GM12892 (cell line): ENCODE measurements around the gene CACNA1C.

Experiments
- DNase-seq: peaks from one replicate; pipeline ENCODE4 v3.0.0; 2011; ENCODE audit not compliant: insufficient read length
- FAIRE-seq: peaks from 2 replicates; lab custom pipeline; 2011; peaks lifted over from hg19 to GRCh38; lab: Jason Lieb, UNC
- POLR2A ChIP-seq: IDR thresholded peaks from 2 replicates; pipeline ENCODE4 v1.6.1; 2011; ENCODE audit warnings: low read depth, low read length, control low read depth
- POLR2AphosphoS5 ChIP-seq: IDR thresholded peaks from 2 replicates; pipeline ENCODE4 v1.6.1; 2011; ENCODE audit warnings: low read depth, low read length, control low read depth
- TAF1 ChIP-seq: IDR thresholded peaks from 2 replicates; pipeline ENCODE4 v1.6.1; 2011; ENCODE audit warnings: low read depth, mild to moderate bottlenecking, control low read depth, low read length, borderline replicate concordance

Gene CACNA1C

GRCh38 chr12:2185751-2186341, 133.1 kb downstream of the CACNA1C start:
- DNase-seq = no peak
- TF ChIP-seq POLR2A (no peak), POLR2AphosphoS5 (no peak), TAF1 (no peak)
- FAIRE-seq = no peak

- FAIRE-seq = no peak
- TF ChIP-seq POLR2A (no peak), TAF1 (no peak), POLR2AphosphoS5 (no peak)
- DNase-seq = no peak
Measured at GRCh38 chr12:2187195-2187945, 134.6 kb downstream of the CACNA1C start.

GRCh38 chr12:2190085-2190484, 137.3 kb downstream of the CACNA1C start:
- FAIRE-seq (no peak), DNase-seq (no peak)
- TF ChIP-seq TAF1 (no peak), POLR2A (no peak), POLR2AphosphoS5 (no peak)

- TF ChIP-seq TAF1 (no peak), POLR2A (no peak), POLR2AphosphoS5 (no peak)
Measured at GRCh38 chr12:2190896-2191533, 138.2 kb downstream of the CACNA1C start.

GRCh38 chr12:2191534-2192153, 138.9 kb downstream of the CACNA1C start:
- DNase-seq (no peak), FAIRE-seq (peak; percentile 58)
- TF ChIP-seq TAF1 = no peak
- TF ChIP-seq POLR2A = no peak
- TF ChIP-seq POLR2AphosphoS5 = no peak

More at GRCh38 chr12:2190896-2191533, 138.2 kb downstream of the CACNA1C start:
- DNase-seq = no peak
- FAIRE-seq = no peak

GRCh38 chr12:2192231-2192630, 139.4 kb downstream of the CACNA1C start:
- DNase-seq (no peak), FAIRE-seq (no peak)
- no peak for TF ChIP-seq POLR2A
- TF ChIP-seq POLR2AphosphoS5 = no peak
- TF ChIP-seq TAF1 = no peak

- TF ChIP-seq TAF1 (no peak), POLR2A (no peak), POLR2AphosphoS5 (no peak)
- FAIRE-seq (no peak), DNase-seq (no peak)
Measured at GRCh38 chr12:2194060-2194459, 141.3 kb downstream of the CACNA1C start.

GRCh38 chr12:2194571-2194970, 141.8 kb downstream of the CACNA1C start:
- TF ChIP-seq POLR2A = no peak
- no peak for TF ChIP-seq POLR2AphosphoS5
- TF ChIP-seq TAF1 = no peak
- no peak for FAIRE-seq
- DNase-seq = no peak

- DNase-seq (no peak), FAIRE-seq (no peak)
- no peak for TF ChIP-seq TAF1
- no peak for TF ChIP-seq POLR2AphosphoS5
- no peak for TF ChIP-seq POLR2A
Measured at GRCh38 chr12:2195085-2195484, 142.3 kb downstream of the CACNA1C start.

- no peak for TF ChIP-seq POLR2AphosphoS5
- TF ChIP-seq TAF1 = no peak
- no peak for TF ChIP-seq POLR2A
- no peak for FAIRE-seq
- DNase-seq = no peak
Measured at GRCh38 chr12:2198005-2198501, 145.3 kb downstream of the CACNA1C start.

GRCh38 chr12:2198542-2198941, 145.8 kb downstream of the CACNA1C start:
- FAIRE-seq = no peak
- no peak for TF ChIP-seq POLR2AphosphoS5
- DNase-seq = no peak

GRCh38 chr12:2205996-2206395, 153.2 kb downstream of the CACNA1C start:
- no peak for FAIRE-seq
- no peak for TF ChIP-seq POLR2AphosphoS5
- no peak for TF ChIP-seq TAF1
- no peak for TF ChIP-seq POLR2A
- no peak for DNase-seq
